Mammary microvascular endothelial cell (primary cell): ENCODE measurements around the gene MEF2A. TPM values are rescaled to one million over a fixed set of nuclear protein-coding genes. Genes with fewer than 3 reads are reported as not detected.

Experiments used
- total RNA-seq: library from RNA; depleted of rRNA; stranded (reverse); fragments of >200 nt; gene quantifications from 2 replicates; pipeline ENCODE4 v1.2.3, GENCODE V29; 2015

The MEF2A gene
- 27.2 and 28.6 TPM in 2 replicates for total RNA-seq

GRCh38 chr15:99565299-99566156, at the start of gene MEF2A:
MEF2A (plus strand) TSS chr15:99565984; CDS start chr15:99633120, 67,136 bp downstream.

GRCh38 chr15:99733268-99734039, 167.7 kb downstream of the MEF2A start, which contains the start of gene LYSMD4:
LYSMD4 (minus strand) TSS chr15:99733437; CDS start chr15:99731999, 1,438 bp downstream.

Other genes with a start within 250 kb of the MEF2A start
- 7.2 and 12.8 TPM in 2 replicates for gene LYSMD4, start 167.5 kb downstream of the MEF2A start, total RNA-seq